Measurements from ENCODE around the gene CEP120.

Gene CEP120

DNA sequence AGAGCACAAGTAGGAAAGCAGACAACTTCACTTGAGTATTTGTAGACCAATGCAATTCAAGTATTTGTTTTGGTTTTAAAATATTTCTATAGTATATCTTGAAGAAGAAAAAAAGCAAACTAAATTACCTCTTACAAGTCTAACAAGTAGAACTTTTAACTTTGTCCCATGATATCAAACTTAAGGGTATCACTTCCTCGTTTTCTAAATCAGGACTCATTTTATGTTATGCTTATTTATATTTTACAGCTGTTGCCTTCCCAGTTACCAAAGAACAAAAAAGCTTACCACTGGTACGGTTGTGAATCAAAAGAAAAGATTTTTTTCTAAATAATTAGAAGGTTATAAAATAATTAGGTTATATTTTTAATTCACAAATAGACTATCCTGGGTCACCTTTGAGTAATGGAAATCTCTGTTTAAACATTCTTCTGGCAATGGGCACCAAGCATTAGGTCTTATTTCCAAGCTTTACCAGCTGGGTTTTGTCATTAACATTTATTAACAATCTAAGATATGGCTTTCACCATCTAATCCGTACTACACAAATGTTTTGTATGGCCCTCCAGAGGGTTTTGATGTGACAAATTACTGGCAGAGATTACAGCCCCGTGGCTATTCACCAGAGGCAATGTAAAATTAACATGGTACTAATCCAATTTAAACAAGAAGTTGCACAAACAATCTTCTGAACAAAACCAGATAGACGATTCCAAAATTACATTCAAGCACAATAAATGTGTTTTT lies 63.6 kb downstream of the CEP120 start:
- no peaks in the 10 kb centered on the region for H3K27me3 ChIP-seq (ENCODE audit: insufficient read depth, poor library complexity, severe bottlenecking)
- H3K27ac ChIP-seq (replicated peaks): no peak overlapping the region
- DNase-seq (ENCODE audit: low read depth in 1 of 2, low spot score in 1 of 2): no peak
- no peak overlapping the region for H3K4me3 ChIP-seq (replicated peaks; ENCODE audit: insufficient read depth, low read length)
- TF ChIP-seq, protein P1, sequence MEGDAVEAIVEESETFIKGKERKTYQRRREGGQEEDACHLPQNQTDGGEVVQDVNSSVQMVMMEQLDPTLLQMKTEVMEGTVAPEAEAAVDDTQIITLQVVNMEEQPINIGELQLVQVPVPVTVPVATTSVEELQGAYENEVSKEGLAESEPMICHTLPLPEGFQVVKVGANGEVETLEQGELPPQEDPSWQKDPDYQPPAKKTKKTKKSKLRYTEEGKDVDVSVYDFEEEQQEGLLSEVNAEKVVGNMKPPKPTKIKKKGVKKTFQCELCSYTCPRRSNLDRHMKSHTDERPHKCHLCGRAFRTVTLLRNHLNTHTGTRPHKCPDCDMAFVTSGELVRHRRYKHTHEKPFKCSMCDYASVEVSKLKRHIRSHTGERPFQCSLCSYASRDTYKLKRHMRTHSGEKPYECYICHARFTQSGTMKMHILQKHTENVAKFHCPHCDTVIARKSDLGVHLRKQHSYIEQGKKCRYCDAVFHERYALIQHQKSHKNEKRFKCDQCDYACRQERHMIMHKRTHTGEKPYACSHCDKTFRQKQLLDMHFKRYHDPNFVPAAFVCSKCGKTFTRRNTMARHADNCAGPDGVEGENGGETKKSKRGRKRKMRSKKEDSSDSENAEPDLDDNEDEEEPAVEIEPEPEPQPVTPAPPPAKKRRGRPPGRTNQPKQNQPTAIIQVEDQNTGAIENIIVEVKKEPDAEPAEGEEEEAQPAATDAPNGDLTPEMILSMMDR (IDR thresholded peaks at IDR 0.05; ENCODE audit: insufficient read depth, low read length): no peak
- TF ChIP-seq POLR2AphosphoS5 (IDR thresholded peaks at IDR 0.05; ENCODE audit: low read depth): no peak
- no peak for TF ChIP-seq SPI1 (IDR thresholded peaks at IDR 0.05; ENCODE audit: borderline replicate concordance, low read depth)
- TF ChIP-seq GABPA (IDR thresholded peaks at IDR 0.05; ENCODE audit: low read depth): no peak
- TF ChIP-seq, protein P2, sequence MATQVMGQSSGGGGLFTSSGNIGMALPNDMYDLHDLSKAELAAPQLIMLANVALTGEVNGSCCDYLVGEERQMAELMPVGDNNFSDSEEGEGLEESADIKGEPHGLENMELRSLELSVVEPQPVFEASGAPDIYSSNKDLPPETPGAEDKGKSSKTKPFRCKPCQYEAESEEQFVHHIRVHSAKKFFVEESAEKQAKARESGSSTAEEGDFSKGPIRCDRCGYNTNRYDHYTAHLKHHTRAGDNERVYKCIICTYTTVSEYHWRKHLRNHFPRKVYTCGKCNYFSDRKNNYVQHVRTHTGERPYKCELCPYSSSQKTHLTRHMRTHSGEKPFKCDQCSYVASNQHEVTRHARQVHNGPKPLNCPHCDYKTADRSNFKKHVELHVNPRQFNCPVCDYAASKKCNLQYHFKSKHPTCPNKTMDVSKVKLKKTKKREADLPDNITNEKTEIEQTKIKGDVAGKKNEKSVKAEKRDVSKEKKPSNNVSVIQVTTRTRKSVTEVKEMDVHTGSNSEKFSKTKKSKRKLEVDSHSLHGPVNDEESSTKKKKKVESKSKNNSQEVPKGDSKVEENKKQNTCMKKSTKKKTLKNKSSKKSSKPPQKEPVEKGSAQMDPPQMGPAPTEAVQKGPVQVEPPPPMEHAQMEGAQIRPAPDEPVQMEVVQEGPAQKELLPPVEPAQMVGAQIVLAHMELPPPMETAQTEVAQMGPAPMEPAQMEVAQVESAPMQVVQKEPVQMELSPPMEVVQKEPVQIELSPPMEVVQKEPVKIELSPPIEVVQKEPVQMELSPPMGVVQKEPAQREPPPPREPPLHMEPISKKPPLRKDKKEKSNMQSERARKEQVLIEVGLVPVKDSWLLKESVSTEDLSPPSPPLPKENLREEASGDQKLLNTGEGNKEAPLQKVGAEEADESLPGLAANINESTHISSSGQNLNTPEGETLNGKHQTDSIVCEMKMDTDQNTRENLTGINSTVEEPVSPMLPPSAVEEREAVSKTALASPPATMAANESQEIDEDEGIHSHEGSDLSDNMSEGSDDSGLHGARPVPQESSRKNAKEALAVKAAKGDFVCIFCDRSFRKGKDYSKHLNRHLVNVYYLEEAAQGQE (IDR thresholded peaks at IDR 0.05; ENCODE audit: insufficient replicate concordance, low read depth): no peak

DNA sequence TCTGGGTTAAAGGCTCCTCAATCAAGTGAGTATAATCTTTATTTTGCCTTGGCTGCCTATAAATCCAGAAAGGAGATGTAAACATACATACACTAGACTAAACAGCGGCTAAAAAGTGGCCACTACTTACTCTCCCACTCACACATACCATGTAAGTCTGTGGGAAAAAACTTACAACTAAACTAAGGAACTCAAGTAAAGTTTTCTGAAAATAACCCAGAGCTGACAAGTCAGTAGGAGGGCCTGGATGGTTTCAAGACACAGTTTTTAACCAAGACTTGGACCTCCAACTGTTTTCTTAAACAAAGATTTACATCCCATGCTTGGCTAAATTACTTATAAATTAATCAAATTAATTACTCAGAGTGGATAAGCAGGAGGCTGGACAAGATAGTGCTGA lies 64.5 kb downstream of the CEP120 start:
- H3K27ac ChIP-seq (replicated peaks): no peak overlapping the region

DNA sequence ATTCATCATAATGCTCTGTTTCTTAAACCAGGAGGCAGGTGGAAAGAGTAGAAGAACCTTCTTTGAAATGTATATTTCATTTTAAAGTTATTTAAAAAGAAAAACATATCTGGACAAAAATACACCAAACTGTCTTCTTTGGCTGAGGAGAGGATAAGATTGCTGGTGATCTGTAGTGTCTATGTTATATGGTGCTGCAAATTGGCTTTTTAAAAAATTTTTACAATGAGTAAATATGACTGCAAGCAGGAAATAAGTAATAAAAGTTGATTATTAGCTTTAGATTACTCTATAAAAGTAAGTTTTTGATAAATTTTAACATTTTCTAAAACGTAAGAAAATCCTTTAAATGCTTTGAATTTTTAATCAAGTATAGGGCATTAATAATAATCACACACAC lies 64.9 kb downstream of the CEP120 start:
- Histone ChIP-seq H3K4me3 (replicated peaks; ENCODE audit: insufficient read depth, low read length) (no peak overlapping the region), H3K27me3 (ENCODE audit: insufficient read depth, poor library complexity, severe bottlenecking) (no peaks in the 10 kb centered on the region), H3K27ac (replicated peaks) (no peak overlapping the region)
- no peak for DNase-seq (ENCODE audit: low read depth in 1 of 2, low spot score in 1 of 2)
- TF ChIP-seq POLR2AphosphoS5 (IDR thresholded peaks at IDR 0.05; ENCODE audit: low read depth) (no peak), GABPA (IDR thresholded peaks at IDR 0.05; ENCODE audit: low read depth) (no peak), SPI1 (IDR thresholded peaks at IDR 0.05; ENCODE audit: borderline replicate concordance, low read depth) (no peak)
- TF ChIP-seq, protein P1 (IDR thresholded peaks at IDR 0.05; ENCODE audit: insufficient read depth, low read length): no peak
- TF ChIP-seq, protein P2 (IDR thresholded peaks at IDR 0.05; ENCODE audit: insufficient replicate concordance, low read depth): no peak

More for the DNA sequence above, 64.5 kb downstream of the CEP120 start:
- no peak for DNase-seq (ENCODE audit: low read depth in 1 of 2, low spot score in 1 of 2)
- Histone ChIP-seq H3K4me3 (replicated peaks; ENCODE audit: insufficient read depth, low read length) (no peak overlapping the region), H3K27me3 (ENCODE audit: insufficient read depth, poor library complexity, severe bottlenecking) (no peaks in the 10 kb centered on the region)
- no peak for TF ChIP-seq SPI1 (IDR thresholded peaks at IDR 0.05; ENCODE audit: borderline replicate concordance, low read depth)
- TF ChIP-seq, protein P2 (IDR thresholded peaks at IDR 0.05; ENCODE audit: insufficient replicate concordance, low read depth): no peak

Measured in HL-60 (cell line).